GM08714 (cell line): ENCODE data around the gene CASP8AP2.
"Not testable (repeated sequence)": the region's sequence is repeated elsewhere in the genome, so short reads cannot be mapped to it uniquely, and the experiment has no call there.

ENCODE experiments used
- H3K4me3 ChIP-seq: fragments of 200-500 bp; sonication (Bioruptor generic); 2 replicates; pipeline ENCODE4 v1.5.1; 2014; ENCODE audit warnings: mild to moderate bottlenecking, low read length, inconsistent platforms
- ZNF274 ChIP-seq: IDR thresholded peaks from 2 replicates; pipeline ENCODE4 v1.6.1; 2012; ENCODE audit warnings: mild to moderate bottlenecking, low read depth, low read length

Gene CASP8AP2

GRCh38 chr6:89829472-89830169 lies at the start of gene CASP8AP2:
CASP8AP2 (plus strand) TSS chr6:89829880.
- no peak for TF ChIP-seq ZNF274
- H3K4me3 ChIP-seq = peak within 1 kb of the TSS; percentile 89

GRCh38 chr6:89781070-89782034 lies 48.3 kb upstream of the CASP8AP2 start:
- no peak overlapping the region for H3K4me3 ChIP-seq
- no peak for TF ChIP-seq ZNF274

- no peak for TF ChIP-seq ZNF274
- no peak overlapping the region for H3K4me3 ChIP-seq
Measured at GRCh38 chr6:89782222-89782621, 47.5 kb upstream of the CASP8AP2 start.

GRCh38 chr6:89783293-89783692 lies 46.4 kb upstream of the CASP8AP2 start:
- H3K4me3 ChIP-seq = not testable (repeated sequence)

- TF ChIP-seq ZNF274 = no peak
Measured at GRCh38 chr6:89784838-89785237, 44.8 kb upstream of the CASP8AP2 start.

GRCh38 chr6:89786970-89787369 lies 42.7 kb upstream of the CASP8AP2 start:
- H3K4me3 ChIP-seq = no peak overlapping the region
- no peak for TF ChIP-seq ZNF274

More at GRCh38 chr6:89784838-89785237, 44.8 kb upstream of the CASP8AP2 start:
- no peak overlapping the region for H3K4me3 ChIP-seq

- H3K4me3 ChIP-seq = no peak overlapping the region
- TF ChIP-seq ZNF274 = no peak
Measured at GRCh38 chr6:89787660-89788328, 41.9 kb upstream of the CASP8AP2 start.

GRCh38 chr6:89789980-89790379 lies 39.7 kb upstream of the CASP8AP2 start:
- H3K4me3 ChIP-seq = no peak overlapping the region
- TF ChIP-seq ZNF274 = no peak

- TF ChIP-seq ZNF274 = no peak
- H3K4me3 ChIP-seq = no peak overlapping the region
Measured at GRCh38 chr6:89790403-89790802, 39.3 kb upstream of the CASP8AP2 start.

- no peak for TF ChIP-seq ZNF274
Measured at GRCh38 chr6:89792881-89793280, 36.8 kb upstream of the CASP8AP2 start.

GRCh38 chr6:89793586-89793985 lies 36.1 kb upstream of the CASP8AP2 start:
- no peak for TF ChIP-seq ZNF274
- H3K4me3 ChIP-seq = no peak overlapping the region

More at GRCh38 chr6:89792881-89793280, 36.8 kb upstream of the CASP8AP2 start:
- no peak overlapping the region for H3K4me3 ChIP-seq

- TF ChIP-seq ZNF274 = no peak
- H3K4me3 ChIP-seq = no peak overlapping the region
Measured at GRCh38 chr6:89794324-89794723, 35.4 kb upstream of the CASP8AP2 start.

GRCh38 chr6:89797317-89797716 lies 32.4 kb upstream of the CASP8AP2 start:
- H3K4me3 ChIP-seq = no peak overlapping the region
- no peak for TF ChIP-seq ZNF274

GRCh38 chr6:89799096-89799495 lies 30.6 kb upstream of the CASP8AP2 start:
- no peak for TF ChIP-seq ZNF274
- H3K4me3 ChIP-seq = no peak overlapping the region

- no peak overlapping the region for H3K4me3 ChIP-seq
- no peak for TF ChIP-seq ZNF274
Measured at GRCh38 chr6:89799756-89800155, 29.9 kb upstream of the CASP8AP2 start.
